ENCODE data around the gene PTPN3.
"Not testable (repeated sequence)": the region's sequence is repeated elsewhere in the genome, so short reads cannot be mapped to it uniquely, and the experiment has no call there.

PTPN3 gene, protein sequence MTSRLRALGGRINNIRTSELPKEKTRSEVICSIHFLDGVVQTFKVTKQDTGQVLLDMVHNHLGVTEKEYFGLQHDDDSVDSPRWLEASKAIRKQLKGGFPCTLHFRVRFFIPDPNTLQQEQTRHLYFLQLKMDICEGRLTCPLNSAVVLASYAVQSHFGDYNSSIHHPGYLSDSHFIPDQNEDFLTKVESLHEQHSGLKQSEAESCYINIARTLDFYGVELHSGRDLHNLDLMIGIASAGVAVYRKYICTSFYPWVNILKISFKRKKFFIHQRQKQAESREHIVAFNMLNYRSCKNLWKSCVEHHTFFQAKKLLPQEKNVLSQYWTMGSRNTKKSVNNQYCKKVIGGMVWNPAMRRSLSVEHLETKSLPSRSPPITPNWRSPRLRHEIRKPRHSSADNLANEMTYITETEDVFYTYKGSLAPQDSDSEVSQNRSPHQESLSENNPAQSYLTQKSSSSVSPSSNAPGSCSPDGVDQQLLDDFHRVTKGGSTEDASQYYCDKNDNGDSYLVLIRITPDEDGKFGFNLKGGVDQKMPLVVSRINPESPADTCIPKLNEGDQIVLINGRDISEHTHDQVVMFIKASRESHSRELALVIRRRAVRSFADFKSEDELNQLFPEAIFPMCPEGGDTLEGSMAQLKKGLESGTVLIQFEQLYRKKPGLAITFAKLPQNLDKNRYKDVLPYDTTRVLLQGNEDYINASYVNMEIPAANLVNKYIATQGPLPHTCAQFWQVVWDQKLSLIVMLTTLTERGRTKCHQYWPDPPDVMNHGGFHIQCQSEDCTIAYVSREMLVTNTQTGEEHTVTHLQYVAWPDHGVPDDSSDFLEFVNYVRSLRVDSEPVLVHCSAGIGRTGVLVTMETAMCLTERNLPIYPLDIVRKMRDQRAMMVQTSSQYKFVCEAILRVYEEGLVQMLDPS

DNA sequence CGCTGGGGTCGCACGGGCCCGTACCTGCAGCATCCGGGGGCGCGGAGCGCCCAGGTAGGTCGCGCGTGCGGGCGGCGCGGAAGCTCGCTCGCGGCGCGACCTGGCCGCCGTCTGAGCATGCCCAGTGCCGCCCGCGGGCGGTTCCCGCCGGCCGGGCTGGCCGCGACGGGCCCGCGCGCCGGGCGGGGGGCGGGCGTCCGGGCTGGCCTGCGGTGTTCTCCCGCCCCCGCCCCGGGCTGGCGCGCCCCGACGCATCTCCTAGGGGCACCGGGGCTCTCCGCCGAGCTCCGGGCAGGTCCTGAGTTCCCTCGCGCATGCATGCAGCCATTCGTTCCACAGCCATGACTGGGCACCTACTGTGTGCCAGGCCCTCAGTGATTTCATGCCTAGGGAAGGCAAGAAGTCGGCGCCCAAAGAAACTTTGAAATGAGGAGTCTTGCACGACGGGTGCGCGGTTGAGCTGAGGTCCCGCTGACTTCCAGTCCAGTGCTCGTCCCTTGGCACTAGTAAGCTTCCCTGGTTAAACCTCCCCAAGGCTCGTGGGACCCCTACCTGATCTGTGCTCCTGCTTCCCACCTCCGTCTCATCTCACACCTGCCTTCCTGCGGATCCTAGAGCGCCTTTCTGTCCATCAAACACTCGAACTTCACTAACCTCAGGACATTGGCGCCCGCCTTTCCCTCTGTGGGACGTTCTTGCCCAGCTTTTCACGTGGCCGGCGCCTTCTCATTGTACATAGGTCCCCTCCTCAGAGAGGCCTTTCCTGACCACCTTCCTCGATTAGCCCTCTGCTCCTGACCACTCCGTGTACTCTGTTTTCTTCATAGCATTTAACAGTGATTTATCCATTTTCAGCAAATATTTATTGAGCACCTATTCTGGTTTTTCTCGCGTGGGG, at the start of gene PTPN3:
Gene PTPN3, minus strand, starts transcription at position 113 of the 898 bp plus-strand sequence. CDS start 34,873 bp downstream, outside the sequence.
- no peak for DNase-seq

GRCh38 chr9:109544954-109545353, 46.8 kb upstream of the PTPN3 start:
- not testable (repeated sequence) for DNase-seq

GRCh38 chr9:109542922-109543321, 44.8 kb upstream of the PTPN3 start:
- no peak for DNase-seq

- no peak for DNase-seq
Measured at GRCh38 chr9:109538346-109538745, 40.2 kb upstream of the PTPN3 start.

DNA sequence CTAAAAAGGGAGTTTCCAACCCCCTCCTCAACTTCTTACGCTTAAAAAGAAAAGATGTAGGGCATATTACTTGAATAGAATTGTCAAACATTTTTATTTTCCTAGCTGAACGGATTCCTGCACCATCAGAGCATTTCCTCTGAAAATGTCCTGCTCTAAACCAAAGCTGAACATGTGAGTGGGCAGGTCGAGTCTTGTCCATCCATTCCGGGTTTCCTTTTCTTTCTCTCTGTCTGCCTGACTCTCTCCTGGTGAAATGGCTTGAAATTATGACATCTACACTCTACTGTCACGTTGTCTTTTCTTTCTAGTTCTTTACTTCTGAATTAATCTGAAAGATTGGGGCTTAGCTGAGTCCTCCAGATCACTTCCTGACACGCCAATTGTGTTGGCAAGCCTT, 39.2 kb upstream of the PTPN3 start:
- DNase-seq = no peak

DNA sequence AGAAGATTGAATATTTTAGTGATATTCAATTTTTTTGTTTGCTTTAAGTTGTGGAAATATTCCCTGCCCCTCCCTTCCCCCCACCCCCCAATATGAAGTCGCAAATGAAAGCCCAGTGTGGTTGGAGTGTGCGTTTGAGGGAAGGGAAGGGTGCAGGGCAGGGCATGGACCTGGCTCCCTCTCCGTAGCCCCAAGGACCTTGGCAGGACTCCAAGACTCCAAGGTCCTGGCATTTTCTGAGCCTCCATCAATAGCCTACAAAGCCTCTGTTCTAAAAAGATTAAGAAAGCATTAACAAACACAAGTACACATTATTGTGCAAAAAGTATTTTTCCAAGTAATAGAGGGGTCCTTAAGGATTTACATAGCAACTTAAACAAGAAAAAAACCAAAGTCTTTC, 38.8 kb upstream of the PTPN3 start:
- DNase-seq = no peak

DNA sequence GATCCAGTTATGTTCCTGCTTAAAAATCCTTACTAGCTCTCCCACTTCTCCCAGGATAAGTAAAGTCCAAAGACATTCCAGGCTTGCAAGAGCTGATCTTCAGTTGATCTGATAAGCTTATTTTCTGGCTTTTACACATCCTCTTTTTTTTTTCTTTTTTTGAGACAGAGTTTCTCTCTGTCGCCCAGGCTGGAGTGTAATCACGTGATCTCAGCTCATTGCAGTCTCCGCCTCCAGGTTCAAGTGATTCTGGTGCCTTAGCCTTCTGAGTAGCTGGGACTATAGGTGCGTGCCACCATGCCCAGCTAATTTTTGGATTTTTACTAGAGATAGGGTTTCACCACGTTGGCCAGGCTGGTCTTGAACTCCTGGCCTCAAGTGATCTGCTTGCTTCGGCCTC, 37.3 kb upstream of the PTPN3 start:
- DNase-seq = no peak

DNA sequence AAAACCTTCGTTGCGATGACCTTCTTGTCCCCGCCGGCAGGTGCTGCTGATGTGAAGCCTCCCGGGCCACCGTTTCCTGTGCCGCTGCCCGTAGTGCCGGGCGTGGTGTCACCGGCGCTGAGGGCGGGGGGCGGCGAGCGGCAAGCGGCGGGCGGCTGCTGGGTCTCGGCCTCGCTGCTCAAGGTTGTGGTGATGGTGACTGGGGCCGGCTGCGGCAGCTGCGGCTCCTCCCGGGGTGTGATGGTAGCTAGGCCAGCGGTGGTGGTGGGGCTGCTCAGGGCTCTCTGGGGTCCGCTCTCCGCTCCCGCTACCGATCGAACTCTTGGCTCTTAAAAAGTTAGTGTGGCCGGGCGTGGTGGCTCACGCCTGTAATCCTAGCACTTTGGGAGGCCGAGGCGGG, 36.0 kb upstream of the PTPN3 start:
- no peak for DNase-seq

GRCh38 chr9:109532652-109533051, 34.5 kb upstream of the PTPN3 start:
- not testable (repeated sequence) for DNase-seq

- no peak for DNase-seq
Measured at GRCh38 chr9:109522106-109522505, 24.0 kb upstream of the PTPN3 start.

DNA sequence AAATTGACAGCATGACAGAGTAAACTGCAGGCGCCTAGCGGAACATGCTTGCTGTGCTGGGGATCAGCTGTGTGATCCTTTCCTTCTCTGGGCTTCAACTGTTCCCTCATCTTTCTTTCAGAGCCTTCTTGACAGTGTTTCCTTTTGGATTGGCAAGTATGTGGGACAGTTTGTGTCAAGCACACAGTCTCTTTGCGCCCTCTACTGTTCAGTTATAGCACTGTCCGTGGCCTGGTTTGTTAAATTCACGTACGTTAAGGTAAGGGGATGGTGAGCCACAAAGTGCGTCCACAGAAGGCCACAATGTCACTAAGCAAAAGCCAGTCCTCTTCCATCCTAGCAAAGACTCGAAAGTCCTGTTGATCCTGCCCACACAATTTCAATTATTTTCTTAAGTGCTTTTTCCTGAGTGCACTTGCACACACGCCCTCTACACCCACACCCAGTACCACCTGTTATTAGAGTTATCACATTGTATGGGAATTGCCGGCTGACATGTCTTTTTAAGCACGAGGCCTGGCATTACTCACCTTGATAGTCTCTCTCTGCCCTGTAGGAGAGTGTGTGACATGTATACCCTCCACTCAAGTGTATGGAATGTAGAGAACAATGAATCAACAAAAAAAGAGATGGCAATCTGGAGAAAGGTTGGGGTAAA, 22.5 kb upstream of the PTPN3 start:
- peak; percentile 27 for DNase-seq

DNA sequence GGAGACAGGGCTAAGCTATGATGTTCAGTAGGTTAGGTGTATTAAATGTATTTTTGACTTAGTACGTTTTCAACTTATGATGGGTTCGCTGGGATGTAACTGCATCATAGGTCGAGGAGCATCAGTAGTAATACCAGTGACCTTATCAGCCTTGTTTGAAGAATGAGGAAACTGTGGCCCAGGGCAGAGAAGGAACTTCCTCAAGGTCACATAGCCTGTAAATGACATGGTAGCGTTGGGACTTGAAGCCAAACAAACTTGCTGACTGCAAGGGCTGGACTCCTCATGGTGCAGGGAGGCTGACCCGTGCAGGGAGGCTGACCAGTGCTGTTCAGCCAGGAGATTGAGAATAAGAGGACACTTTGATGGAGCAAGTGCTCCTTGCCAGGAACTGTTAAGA, 21.3 kb upstream of the PTPN3 start:
- no peak for DNase-seq

DNA sequence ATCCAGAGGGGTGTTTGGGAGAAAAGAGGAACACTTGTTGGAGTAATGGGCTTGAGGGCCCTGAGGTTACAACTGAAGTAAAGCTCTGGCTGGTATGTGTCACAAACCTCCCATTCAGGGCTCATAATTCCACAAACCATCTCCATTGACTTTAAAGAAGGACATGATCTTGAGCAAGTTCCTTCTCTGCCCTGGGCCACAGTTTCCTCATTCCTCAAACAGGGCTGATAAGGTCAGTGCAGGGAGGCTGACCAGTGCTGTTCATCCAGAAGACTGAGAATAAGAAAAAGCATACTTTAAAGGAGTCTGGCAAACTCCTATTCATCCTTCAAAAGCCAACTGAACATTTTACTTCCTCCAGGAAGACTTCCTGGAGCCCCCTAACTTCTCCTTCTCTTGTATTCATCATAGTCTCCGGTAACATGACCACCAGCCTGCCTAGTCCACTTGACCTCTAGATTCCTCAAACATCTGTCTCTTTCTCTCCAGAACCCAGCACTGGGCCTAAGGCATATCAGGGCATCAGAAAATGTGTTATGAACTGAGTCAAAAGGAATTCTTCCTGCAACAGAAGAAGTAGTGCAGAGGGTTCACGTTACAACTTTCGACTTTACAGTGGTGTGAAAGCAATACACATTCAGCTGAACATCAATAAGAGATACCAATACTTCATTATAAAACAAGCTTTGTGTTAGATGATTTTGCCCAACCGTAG, 20.7 kb upstream of the PTPN3 start:
- DNase-seq = no peak

DNA sequence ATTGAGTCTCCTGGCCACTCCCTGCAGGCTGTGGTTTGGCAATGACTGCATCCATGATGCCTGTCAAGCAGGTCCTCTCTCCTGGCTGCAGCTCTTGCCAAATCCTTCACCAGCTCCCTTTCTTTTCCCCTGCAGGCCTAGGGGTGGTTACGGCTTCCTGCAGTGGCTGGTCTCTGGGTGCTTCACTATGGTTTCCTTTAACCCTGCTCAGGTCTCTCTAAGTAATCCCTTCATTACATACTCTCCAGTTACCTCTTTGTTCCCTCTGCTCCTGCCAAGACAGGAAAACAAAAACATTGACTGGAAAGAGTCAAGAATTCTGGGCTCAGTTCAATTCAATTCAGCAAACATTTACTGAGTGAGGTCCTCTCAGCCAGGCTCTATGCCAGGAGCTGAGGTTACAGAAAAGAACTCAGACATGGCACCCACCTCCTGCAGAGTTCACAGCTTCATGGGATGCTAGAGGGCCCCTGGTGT, 19.8 kb upstream of the PTPN3 start:
- DNase-seq = no peak

GRCh38 chr9:109513871-109514270, 15.8 kb upstream of the PTPN3 start:
- no peak for DNase-seq

DNA sequence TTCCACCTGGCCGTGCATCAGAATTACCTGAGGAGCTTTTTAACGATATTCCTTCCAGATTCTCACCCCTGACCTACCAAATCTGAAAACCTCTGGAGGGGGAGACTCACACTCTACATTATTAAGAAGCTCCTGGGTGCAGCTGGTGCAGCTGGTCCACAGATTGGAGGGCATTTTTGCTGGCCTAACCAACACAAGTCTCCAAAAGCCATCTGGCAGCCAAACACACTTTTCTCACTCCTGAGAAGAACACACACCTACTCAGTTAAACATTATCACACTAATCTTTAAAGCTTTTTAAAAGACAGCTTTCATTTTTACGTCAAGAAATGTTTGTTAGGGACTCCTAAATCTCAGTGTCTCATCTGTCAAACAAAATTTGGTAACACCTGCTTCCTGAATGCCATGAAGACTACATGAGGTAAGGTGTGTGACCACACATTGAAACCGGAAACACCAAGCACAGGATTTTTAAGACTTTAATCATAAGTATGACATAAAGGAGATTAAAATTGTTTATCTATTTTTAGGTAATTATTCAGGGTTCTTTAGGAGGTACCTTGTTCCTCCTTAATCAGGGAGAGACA, 14.2 kb upstream of the PTPN3 start:
- DNase-seq = no peak

DNA sequence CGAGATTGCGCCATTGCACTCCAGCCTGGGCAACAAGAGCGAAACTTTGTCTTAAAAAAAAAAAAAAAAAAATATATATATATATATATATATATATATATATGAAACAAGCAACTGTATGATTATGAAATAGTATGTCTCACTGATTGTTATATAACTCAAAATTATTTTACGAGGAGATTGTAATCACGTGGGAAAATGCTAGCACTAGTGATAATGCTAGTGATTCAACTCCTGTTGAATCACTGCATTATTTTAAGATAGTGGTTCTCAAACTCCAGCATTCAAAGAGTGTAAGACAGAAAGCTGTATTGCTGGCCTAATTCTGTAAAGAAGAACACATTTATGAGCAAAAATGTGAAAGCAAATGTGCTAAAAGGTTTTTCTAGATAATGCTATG, 12.4 kb upstream of the PTPN3 start:
- DNase-seq = no peak

- DNase-seq = not testable (repeated sequence)
Measured at GRCh38 chr9:109510042-109510441, 11.9 kb upstream of the PTPN3 start.

DNA sequence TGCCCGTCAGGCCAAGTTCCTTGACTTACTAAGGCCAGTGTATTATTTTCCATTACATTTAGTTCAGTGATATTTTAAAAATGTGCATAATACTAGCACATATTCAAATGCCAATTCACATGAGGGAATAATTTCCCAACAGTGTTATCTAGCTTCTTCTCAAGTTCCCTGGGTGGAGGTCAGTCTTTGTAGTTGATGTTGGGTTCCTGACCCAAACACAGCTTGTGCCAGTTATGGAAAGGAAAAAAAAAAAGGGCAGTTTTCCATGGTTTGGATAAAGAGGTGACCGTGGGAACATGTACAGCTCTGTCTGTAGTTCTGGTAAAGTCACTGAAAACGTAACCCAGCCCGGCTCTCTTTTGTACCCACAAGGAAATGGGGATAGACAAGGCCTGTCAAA, 11.5 kb upstream of the PTPN3 start:
- DNase-seq = no peak

GRCh38 chr9:109507421-109507838, 9.3 kb upstream of the PTPN3 start:
- DNase-seq = no peak

- no peak for DNase-seq
Measured at GRCh38 chr9:109506097-109506712, 8.1 kb upstream of the PTPN3 start.
